ENCODE results near the gene ILK. TPM values are rescaled to one million over a fixed set of nuclear protein-coding genes. Genes with fewer than 3 reads are reported as not detected.

The ILK gene
- total RNA-seq, 1 experiment from 2014 or later, result 117 TPM

- Histone ChIP-seq H3K36me3 (ENCODE audit: control insufficient read depth, insufficient read depth, low read length) (no peaks in the 10 kb centered on the region), H3K4me1 (peaks cover 4% of the 10 kb centered on the region), H3K27me3 (replicated peaks; ENCODE audit: control insufficient read depth, insufficient read depth, low read length) (no peaks in the 10 kb centered on the region; the same call in 1 of the 2 replicates), H3K9me3 (no peaks in the 10 kb centered on the region), H3K4me3 (ENCODE audit: low read depth, low read length) (no peak overlapping the region)
- no TSS peak for BruUV-seq (replicated peaks)
- H3K9me3 Mint-ChIP-seq (ENCODE audit: unreplicated experiment), result no peaks in the 10 kb centered on the region
- no peaks in the 10 kb centered on the region for H3K36me3 Mint-ChIP-seq (ENCODE audit: insufficient read depth, unreplicated experiment)
- TF ChIP-seq CTCF (IDR thresholded peaks at IDR 0.05; ENCODE audit: insufficient read depth in 1 of 2, low read depth in 1 of 2, low read length in 1 of 2, severe bottlenecking in 1 of 2, unreplicated experiment in 1 of 2), result no peak
- DNase-seq, result no peak
- no peaks in the 10 kb centered on the region for H3K4me1 Mint-ChIP-seq (ENCODE audit: low read depth, unreplicated experiment)
- no peaks in the 10 kb centered on the region for H3K27me3 Mint-ChIP-seq (ENCODE audit: insufficient read depth, unreplicated experiment)
- POLR2A ChIA-PET, result no interaction called here
- intact Hi-C loops (cut with micrococcal nuclease; ENCODE audit: unreplicated experiment), result no loop called here
- no peak overlapping the region for H3K4me3 Mint-ChIP-seq (ENCODE audit: unreplicated experiment)
- H3K27ac Mint-ChIP-seq (ENCODE audit: unreplicated experiment), result no peak overlapping the region
- CTCF ChIA-PET, result no interaction called here
Measured at GRCh38 chr11:6642957-6643356, 39.4 kb downstream of the ILK start.

GRCh38 chr11:6646071-6646470 is 42.5 kb downstream of the ILK start:
- ChIA-PET POLR2A (no interaction called here), CTCF (no interaction called here)
- BruUV-seq (replicated peaks), result no TSS peak
- H3K9me3 ChIP-seq, result no peaks in the 10 kb centered on the region
- no peaks in the 10 kb centered on the region for H3K4me1 Mint-ChIP-seq (ENCODE audit: low read depth, unreplicated experiment)
- peaks cover 8% of the 10 kb centered on the region; the same call in 1 of the 2 replicates for H3K4me1 ChIP-seq
- H3K36me3 Mint-ChIP-seq (ENCODE audit: insufficient read depth, unreplicated experiment), result no peaks in the 10 kb centered on the region
- H3K9me3 Mint-ChIP-seq (ENCODE audit: unreplicated experiment), result no peaks in the 10 kb centered on the region
- H3K27me3 Mint-ChIP-seq (ENCODE audit: insufficient read depth, unreplicated experiment), result no peaks in the 10 kb centered on the region
- no peak for DNase-seq
- no peak for TF ChIP-seq CTCF (IDR thresholded peaks at IDR 0.05; ENCODE audit: insufficient read depth in 1 of 2, low read depth in 1 of 2, low read length in 1 of 2, severe bottlenecking in 1 of 2, unreplicated experiment in 1 of 2)
- H3K36me3 ChIP-seq (ENCODE audit: control insufficient read depth, insufficient read depth, low read length), result no peaks in the 10 kb centered on the region
- H3K27me3 ChIP-seq (replicated peaks; ENCODE audit: control insufficient read depth, insufficient read depth, low read length), result no peaks in the 10 kb centered on the region; the same call in 1 of the 2 replicates
- no peak overlapping the region for H3K27ac Mint-ChIP-seq (ENCODE audit: unreplicated experiment)
- no peak overlapping the region for H3K4me3 Mint-ChIP-seq (ENCODE audit: unreplicated experiment)
- no peak overlapping the region for H3K4me3 ChIP-seq (ENCODE audit: low read depth, low read length)
- intact Hi-C loops (cut with micrococcal nuclease; ENCODE audit: unreplicated experiment), result no loop called here

- no TSS peak for BruUV-seq (replicated peaks)
Measured at GRCh38 chr11:6646576-6646917, 43.0 kb downstream of the ILK start.

More at GRCh38 chr11:6646576-6646917, 43.0 kb downstream of the ILK start:
- Histone ChIP-seq H3K27me3 (replicated peaks; ENCODE audit: control insufficient read depth, insufficient read depth, low read length) (no peaks in the 10 kb centered on the region; the same call in 1 of the 2 replicates), H3K4me1 (peaks cover 8% of the 10 kb centered on the region; the same call in 1 of the 2 replicates), H3K9me3 (no peaks in the 10 kb centered on the region), H3K36me3 (ENCODE audit: control insufficient read depth, insufficient read depth, low read length) (no peaks in the 10 kb centered on the region), H3K4me3 (ENCODE audit: low read depth, low read length) (no peak overlapping the region)
- TF ChIP-seq CTCF (IDR thresholded peaks at IDR 0.05; ENCODE audit: insufficient read depth in 1 of 2, low read depth in 1 of 2, low read length in 1 of 2, severe bottlenecking in 1 of 2, unreplicated experiment in 1 of 2), result no peak
- no peaks in the 10 kb centered on the region for H3K9me3 Mint-ChIP-seq (ENCODE audit: unreplicated experiment)
- ChIA-PET POLR2A (no interaction called here), CTCF (no interaction called here)
- DNase-seq, result no peak
- H3K4me1 Mint-ChIP-seq (ENCODE audit: low read depth, unreplicated experiment), result no peaks in the 10 kb centered on the region
- H3K27me3 Mint-ChIP-seq (ENCODE audit: insufficient read depth, unreplicated experiment), result no peaks in the 10 kb centered on the region
- no peak overlapping the region for H3K4me3 Mint-ChIP-seq (ENCODE audit: unreplicated experiment)
- intact Hi-C loops (cut with micrococcal nuclease; ENCODE audit: unreplicated experiment), result no loop called here
- H3K36me3 Mint-ChIP-seq (ENCODE audit: insufficient read depth, unreplicated experiment), result no peaks in the 10 kb centered on the region
- no peak overlapping the region for H3K27ac Mint-ChIP-seq (ENCODE audit: unreplicated experiment)

Data from Caco-2 (cell line).